Measurements from ENCODE around the gene PER3.
"Not testable (repeated sequence)": the region's sequence is repeated elsewhere in the genome, so short reads cannot be mapped to it uniquely, and the experiment has no call there.

The PER3 gene

DNA sequence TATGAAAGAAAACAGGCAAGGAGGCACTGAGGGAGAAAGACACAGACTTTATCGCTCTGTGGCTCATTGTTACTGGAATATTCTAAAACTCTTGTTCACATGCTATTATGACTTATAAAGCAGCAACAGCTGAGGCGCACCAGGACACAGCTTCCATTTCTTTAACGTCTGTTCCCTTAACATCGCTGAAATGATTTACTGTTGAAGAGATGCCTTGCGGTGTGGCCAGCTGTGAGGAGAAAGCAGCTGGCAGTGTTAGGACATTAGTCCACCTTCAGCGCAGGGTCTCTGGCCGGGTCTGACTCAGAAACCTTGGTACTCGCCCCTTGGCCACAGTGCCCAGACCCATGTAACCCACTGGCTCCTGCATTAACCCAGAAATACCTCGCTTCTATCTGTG, 3.1 kb upstream of the PER3 start:
- DNase-seq = no peak

DNA sequence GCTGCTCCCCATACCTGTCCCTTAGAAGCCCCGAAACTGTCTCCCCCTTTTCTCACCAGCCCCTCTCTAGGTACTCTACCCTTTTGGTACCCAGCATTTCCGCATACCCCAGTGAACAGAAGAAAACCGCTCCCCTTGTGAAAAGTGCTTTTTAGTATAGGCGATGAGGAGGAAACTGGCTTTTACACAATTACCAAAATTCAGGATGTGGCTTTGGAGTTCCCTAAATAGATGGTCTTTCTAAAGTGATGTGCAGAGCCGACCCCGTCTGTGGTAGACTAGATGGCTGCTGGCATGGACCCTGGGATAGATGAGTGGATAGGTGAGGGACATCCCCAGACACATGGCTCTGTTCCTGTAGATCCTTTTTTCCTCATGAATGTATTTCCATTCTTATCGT, 2.6 kb upstream of the PER3 start:
- DNase-seq = peak; percentile 61 to 68

DNA sequence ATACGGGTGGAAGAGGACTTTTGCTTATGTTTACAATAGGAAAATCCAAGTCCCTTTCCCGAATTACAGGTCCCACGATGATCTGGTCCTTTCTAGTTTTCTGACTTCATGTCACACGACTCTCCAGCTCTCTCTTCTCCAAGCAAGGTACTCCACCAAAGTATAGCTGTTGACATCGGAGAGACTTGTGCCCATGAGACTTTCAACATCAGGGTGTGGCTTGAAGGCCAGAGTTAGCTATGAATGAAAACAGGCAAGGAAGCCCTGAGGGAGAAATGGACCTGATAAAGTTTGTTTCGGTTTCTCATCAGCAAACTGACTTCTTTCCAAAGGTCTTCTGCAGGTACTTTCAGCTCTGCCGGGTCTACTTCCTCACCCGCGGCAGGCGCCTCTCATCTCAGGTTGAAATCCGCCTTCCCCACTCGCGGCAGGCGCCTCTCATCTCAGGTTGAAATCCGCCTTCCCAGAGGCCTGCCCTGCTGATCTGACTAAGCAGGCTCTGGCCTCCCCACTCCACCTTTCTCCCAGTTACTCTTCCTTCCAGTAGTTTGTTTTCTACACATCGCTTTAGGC, 2.1 kb upstream of the PER3 start:
- DNase-seq = peak; percentile 20 to 23

DNA sequence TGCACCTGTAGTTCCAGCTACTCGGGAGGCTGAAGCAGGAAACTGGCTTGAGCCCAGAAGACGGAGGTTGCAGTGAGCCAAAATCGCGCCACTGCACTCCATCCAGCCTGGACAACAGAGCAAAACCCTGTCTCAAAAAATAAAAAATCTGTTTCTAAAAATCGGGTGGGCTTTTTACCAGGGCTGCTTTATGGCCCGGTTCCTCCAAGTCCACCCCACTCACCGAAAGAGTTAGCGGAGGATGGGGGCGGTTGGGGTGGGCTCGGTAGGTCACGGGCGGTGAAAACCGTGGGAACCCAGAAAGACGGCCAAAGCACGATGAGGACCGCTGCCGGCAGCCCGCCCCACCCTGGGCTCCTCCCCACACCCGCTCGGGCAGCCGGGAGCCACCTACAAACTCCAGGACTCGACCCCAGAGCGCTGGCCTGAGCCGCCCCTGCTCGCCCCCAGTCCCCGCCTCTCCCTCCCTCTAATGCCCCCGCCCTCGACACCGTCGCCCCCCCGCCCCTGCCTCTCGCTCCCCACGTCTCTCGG, 846 bp upstream of the PER3 start:
- DNase-seq = peak; percentile 8 to 32

DNA sequence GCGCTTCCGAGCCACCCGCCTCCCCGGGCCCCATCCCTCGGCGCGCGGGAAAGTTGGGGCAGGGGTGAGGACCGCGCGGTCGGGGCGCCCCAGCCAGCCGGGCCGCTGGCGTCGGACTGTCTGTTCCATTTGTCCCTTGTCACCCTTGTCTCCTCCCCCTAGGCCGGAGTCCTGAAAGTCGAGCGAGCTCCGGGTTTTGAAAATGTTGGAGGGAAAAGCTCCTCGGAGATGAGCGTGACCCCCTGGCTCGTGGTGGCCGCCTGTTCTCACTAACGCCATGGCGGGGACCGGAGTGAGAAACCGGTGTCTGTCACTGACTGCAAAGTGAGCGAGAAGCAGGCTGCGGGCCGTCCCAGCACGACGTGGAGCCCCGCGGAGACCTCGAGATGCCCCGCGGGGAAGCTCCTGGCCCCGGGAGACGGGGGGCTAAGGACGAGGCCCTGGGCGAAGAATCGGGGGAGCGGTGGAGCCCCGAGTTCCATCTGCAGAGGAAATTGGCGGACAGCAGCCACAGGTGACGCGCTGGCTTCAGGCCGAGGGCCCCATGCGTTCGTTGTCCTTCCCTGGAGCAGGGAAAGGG, 491 bp downstream of the PER3 start:
- DNase-seq = no peak

DNA sequence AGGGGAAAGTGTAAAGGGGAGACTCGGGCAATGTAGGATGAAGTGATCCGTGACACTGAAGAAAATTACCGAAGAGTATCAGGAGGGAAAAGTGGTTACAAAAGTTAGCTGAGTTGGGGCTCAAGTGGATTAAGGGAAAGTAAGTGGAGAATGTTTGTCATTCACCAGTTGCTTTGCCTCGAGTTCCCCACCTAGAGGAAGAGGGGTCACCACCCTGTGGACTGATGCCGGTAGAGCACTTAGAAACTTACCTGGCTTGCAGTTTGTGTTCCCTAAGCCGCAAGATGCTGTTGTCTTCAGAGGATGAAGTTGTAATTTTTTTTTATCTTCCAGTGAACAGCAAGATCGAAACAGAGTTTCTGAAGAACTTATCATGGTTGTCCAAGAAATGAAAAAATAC, 1.0 kb downstream of the PER3 start:
- no peak for DNase-seq

DNA sequence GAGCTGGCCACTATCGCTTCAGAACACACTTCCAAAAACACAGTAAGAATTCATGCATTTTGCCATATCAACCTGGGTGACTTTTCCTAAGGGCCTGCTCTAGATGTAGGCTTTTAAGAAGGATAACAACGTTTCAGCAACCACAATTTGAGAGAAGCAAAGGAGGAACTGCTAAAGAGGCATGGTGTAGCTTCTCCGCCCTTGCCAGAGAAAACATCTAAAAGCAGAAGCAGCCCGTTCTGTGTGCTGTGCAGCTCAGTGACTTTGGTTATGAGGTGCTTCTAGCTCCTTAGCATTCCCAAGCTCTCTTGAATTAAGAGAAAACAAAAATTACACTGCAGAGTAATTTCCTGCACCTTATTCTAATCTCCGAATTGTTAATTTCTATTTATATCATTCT, 2.7 kb downstream of the PER3 start:
- DNase-seq = peak; percentile 23 to 37

DNA sequence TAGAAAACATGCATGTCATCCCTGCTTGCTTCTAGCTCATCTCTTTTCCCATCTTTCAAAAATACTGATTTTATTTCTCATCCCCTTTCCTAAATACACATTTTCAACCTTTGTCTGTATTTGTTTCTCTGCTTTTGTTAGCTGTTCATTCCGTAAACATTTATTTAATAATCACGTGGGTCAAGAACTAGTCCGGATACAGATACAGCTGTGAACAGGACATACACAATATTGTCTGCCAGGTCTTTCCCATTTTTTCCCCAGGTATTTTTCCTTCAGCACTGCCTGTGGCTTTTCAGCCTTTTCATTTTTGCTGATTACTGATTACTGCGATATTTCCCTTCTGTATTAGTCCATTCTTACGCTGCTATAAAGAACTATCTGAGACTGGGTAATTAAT, 5.7 kb downstream of the PER3 start:
- no peak for DNase-seq

DNA sequence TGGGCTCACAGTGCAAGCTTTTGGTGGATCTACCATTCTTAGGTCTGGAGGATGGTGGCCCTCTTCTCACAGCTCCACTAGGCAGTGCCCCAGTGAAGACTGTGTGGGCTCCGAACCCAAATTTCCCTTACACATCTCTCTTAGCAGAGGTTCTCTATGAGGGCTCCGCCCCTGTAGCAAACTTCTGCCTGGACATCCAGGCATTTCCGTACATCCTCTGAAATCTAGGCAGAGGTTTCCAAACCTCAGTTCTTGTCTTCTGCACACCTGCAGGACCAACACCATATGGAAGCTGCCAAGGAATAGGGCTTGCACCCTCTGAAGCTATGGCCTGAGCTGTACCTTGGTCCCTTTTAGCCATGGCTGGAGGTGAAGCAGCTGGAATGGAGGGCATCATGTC, 6.9 kb downstream of the PER3 start:
- not testable (repeated sequence) for DNase-seq

DNA sequence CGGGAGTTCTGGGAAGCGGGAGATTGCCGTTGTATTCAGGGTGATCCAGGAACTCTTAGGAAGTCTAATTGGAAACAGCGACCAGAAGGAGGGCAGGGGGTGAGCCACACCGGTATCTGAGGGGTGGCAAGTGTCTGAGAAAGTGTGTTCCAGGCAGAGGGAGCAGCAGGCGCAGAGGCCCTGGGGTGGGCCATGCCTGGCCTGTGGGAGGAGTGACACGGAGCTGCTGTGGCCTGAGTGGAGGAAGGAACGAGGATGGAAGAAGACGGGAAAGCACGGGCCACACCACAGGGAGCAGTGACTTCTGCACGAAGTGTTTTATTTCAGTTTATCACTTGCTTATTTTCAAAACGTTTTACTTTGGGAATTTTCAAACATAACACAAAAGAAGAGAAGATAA, 11.3 kb downstream of the PER3 start:
- DNase-seq = no peak

DNA sequence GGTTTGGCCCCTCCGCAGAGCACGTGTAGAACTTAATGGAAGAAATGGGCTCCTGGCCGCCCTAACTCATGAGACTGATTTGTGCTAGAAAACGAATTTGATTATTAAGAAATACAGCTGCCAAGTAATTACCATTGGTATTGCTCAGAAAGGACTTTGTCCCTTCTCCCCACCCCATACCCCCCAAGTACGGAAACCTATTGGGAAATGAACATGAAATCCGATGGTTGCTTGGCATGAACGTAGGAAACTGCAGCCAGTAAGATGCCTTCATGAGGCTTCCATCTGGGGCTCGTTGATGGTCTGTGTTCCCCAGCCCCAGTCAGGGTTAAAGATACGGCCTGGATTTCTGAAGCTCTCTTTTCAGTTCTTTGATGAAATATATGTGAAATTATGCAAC, 21.4 kb downstream of the PER3 start:
- no peak for DNase-seq

DNA sequence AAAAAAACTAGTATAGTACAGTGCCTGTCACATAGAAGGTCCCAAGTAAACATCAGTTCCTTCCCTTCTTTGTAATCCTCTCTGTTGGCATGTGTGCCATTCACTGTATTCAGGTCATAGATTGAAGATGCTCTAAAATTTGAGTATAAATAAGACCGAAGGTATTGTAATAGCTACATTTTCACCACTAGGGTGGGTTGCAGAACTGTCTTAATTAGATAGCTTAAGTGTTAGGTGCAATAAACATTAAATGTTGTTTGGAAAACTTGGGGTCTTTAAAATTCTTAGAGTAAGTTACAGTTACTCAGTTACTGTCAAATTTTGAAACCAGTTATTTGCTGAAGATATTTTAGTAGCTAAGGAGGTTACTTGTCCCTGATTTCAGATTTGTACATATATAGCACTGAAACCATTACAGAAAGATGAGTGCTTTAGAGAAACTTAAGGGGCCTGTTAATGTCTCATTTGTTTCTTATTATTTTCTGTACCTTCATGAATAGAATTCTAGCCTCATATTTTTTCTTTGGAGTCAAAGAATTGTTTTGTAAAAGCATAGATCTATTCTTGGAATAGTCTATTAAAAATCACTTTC, 24.3 kb downstream of the PER3 start:
- DNase-seq = peak; percentile 60 to 70

DNA sequence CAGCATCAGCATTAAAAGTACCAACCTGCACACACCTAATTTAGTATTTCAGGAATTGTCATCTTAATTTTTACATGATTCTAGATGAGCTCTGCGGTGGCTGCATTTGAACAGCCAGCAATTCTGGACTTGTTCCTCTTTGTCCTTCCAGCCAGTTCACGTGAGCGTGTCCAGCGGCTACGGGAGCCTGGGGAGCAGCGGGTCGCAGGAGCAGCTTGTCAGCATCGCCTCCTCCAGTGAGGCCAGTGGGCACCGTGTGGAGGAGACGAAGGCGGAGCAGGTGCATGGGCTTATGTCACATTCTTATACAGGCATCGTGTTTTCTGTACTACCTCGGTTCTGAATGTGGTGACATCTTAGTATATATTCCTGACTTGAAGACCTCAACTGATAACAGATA, 25.7 kb downstream of the PER3 start:
- DNase-seq = no peak

DNA sequence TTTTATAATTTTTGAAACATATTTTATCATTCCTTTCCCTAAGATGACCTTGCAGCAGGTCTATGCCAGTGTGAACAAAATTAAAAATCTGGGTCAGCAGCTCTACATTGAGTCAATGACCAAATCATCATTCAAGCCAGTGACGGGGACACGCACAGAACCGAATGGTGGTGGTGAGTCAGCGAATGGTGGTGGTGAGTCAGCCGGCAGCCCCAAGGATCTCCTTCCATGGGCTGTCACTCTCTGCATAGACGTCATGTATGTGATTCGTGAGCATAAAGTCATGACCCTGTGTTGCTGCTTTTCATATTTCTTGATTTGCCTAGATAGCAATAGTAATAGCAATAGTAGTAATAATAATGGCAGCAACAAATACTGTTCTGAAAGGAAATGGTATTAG, 26.3 kb downstream of the PER3 start:
- DNase-seq = no peak

DNA sequence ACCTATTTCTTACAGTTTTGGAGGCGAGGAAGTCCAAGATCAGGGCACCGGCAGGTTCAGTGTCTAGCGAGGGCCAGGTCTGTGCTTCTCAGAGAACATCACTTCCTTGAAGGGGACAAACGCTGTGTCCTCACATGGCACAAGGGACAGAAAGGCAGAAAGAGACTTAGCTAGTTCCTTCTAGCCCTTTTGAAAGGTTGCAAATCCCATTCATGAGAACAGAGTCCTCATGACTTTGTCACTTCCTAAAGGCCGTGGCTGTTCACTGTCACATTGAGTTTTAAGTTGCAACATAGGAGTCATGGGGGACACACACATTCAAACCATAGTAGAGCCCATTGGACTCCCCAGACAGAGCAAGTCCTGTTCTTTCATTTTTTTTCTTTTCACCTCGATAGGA, 27.4 kb downstream of the PER3 start:
- DNase-seq = no peak

DNA sequence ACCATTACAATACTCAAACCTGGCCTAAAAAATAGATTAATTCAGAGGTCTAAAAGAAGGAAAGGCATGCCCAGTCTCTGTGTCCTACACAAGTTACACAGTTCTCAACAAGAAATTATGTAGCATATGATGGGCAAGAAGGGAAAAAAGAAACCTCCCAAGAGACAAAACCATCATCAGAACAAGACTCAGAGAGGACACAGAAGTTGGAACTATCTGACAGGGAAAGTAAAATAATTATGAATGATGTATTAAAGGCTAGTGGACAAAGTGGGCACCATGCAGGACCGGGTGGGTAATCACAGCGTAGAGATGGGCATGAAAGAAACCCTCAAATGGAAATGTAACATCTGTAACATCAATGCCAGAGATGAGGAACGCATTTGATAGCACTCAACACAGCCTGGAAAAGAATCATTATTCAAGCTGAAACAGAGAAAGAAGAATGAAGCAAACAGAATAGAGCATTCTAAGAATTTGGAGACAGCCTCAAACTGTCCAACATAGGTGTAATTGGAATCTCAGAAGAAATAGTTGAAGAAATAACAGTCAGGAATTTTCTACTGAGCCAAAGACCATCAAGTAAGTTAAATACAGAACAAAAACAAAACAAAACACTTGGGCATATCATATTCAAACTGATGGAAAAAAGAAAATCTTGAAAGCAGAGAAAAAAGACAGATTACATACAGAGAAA, 29.7 kb downstream of the PER3 start:
- no peak for DNase-seq

DNA sequence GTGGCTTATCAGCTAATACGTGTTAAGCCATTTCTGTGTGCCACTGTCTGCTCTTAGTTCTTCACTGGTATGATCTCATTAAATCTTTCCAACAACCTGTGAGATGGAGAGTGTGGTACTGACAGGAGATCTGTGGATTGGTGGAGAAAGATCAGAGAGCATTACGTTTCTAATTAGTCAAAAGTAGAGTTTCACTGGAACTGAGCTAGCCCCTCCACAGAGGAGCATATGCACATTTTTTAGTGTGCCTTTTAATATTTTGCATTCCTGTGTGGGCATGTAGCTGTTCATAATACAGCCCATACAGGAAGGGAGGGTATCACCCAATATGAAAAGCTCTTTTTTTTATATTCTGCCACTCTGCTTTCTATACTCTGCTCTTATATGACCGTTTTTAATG, 37.2 kb downstream of the PER3 start:
- no peak for DNase-seq

DNA sequence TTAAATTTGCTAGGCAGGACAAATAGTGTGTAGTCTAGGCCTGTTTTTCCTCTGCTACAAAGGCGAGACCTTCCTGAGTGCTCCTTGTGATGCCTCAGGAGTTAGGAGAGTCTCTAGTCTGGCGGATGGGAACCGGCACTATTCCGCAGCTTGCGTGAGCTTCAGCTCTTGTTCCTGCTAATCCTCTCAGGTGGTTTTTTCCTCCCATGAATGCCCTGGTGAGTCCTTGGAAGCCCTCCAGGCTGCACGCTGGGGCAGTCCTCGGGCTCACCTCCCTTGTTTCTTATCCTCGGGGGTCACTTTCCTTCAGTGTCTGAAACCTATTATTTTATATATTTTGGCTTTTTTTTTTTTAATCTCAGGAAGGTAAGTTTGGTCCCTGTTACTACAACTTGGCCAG, 40.6 kb downstream of the PER3 start:
- DNase-seq = no peak

DNA sequence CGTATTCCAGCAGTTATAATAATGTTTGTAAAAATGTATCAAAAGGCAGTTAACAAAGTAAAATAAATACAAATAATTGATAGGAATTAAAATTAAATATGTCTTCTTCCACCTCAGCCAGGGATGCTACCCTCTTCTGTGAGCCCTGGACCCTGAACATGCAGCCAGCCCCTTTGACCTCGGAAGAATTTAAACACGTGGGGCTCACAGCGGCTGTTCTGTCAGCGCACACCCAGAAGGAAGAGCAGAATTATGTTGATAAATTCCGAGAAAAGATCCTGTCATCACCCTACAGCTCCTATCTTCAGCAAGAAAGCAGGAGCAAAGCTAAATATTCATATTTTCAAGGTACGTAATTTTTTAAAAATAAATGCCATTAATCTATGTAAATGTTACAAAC, 42.3 kb downstream of the PER3 start:
- no peak for DNase-seq

DNA sequence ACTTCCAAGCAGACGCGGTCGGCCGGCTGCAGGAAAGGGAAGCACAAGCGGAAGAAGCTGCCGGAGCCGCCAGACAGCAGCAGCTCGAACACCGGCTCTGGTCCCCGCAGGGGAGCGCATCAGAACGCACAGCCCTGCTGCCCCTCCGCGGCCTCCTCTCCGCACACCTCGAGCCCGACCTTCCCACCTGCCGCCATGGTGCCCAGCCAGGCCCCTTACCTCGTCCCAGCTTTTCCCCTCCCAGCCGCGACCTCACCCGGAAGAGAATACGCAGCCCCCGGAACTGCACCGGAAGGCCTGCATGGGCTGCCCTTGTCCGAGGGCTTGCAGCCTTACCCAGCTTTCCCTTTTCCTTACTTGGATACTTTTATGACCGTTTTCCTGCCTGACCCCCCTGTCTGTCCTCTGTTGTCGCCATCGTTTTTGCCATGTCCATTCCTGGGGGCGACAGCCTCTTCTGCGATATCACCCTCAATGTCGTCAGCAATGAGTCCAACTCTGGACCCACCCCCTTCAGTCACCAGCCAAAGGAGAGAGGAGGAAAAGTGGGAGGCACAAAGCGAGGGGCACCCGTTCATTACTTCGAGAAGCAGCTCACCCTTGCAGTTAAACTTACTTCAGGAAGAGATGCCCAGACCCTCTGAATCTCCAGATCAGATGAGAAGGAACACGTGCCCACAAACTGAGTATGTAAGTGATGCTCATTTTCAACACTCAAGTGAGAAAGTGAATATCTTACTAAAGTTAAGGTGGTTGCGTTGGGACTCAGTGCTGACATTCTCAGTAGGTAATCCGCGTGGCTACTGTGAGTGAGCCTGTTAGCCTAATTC, 43.2 kb downstream of the PER3 start:
- peak; percentile 40 to 56 for DNase-seq

DNA sequence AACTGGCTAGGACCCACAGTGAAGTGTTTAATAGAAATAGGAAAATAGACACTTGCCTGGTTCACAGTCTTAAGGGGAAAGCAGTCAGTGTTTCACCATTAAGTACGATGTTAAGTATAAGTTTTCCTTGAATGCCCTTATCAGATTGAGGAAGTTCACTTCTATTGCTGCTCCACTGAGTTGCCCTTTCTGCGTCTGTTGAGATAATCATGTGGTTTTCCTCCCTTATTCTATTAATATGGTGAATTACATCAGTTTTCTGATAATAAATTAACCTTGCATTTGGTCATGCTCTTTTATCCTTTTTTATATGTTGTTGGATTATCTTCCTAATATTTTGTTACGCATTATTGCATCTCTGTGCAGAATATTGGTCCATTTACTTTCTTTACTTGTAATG, 47.4 kb downstream of the PER3 start:
- DNase-seq = peak; percentile 72 to 79

DNA sequence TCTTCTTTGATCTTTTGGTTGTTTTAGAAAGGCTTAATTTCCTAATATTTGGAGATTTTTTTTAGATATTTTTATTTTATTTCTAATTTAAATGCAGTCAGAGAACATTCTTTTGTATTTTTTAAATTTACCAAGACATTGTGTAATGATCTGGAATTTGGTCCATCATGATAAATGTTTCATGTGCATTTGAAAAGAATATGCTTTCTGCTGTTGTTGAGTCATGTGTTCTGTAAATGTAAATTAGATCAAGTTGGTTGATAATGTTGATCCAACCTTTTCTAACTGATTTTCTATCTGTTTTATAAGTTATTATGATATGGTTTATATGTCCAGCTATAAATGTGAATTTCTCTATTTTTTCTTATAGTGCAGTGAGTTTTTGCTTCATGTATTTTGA, 48.9 kb downstream of the PER3 start:
- no peak for DNase-seq

DNA sequence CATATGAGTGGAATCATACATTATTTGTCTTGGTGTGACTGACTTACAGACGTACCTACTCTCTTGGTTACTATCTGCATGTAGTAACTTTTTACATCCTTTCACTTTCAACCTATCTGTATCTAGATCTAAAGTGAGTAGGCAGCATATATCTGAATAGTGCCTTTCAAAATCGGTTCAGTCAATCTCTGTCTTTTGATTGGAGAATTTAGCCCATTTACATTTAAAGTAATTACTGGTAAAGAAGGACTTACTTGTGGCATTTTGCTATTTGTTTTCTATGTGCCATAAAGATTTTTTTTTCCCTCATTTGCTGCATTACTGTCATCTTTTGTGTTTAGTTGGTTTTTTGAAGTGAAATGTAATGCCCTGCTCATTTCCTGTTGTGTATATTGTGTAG, 54.6 kb downstream of the PER3 start:
- no peak for DNase-seq

Data from AML-193 (cell line).